Measurements from ENCODE around the gene TRMT112. TPM values are rescaled to one million over a fixed set of nuclear protein-coding genes. Genes with fewer than 3 reads are reported as not detected.

Gene TRMT112
- total and polyA plus RNA-seq, 2 of the 4 experiments (the other 2 are of a cell fraction): 173 to 202 TPM

DNA sequence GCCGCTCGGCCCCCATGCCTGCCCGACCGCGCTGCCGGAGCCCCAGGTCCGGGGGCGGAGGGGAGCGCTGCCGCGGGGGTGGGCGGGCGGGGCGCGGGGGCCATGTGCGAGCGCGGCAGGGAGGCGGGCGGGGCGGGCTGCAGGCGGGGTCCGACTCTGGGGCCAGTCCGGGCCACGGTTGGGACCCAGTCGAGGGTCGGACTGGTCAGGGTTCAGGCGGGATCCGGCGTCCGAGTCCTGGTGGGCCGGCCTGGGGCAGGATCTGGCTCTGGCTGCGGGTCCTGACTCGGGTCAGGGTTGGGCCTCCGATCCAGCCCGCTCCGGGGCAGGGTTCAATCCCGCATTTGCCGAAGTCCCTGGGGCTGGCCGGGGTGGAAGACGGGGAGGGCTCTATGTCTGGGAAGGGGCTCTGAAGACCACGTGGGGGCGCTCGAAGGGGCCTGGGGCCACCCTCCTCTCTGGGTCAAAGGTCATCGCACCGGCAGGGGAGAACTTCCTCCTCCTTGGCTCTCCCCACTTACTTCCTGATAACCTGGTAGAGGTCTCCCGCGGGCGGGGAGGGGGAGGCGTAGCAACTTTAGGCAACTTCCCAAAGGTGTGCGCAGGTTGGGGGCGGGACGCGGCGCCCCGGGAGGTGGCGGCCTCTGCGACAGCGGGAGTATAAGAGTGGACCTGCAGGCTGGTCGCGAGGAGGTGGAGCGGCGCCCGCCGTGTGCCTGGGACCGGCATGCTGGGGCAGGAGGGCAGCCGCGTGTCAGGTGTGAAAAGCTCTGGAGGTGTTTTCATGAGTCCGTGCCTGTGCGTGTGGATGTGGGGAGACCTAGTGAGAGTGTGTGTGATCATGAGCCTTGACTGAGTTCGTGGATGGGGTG is 11.4 kb downstream of the TRMT112 start:
- dilution Hi-C loops (cut with HindIII; ENCODE audit: low sequenced_read_pairs, unreplicated experiment): no loop called here

More for the DNA sequence above, 11.4 kb downstream of the TRMT112 start:
- intact Hi-C loops (cut with micrococcal nuclease) (loop anchor here (1.0 to 10.0 kb wide), 3 partner anchors 36 to 301 kb away; no protein-coding TSS in a partner anchor), in situ Hi-C loops (cut with MboI; ENCODE audit: low sequenced_read_pairs) (no loop called here)
- Histone ChIP-seq H3K18ac (ENCODE audit: low read depth, low read length) (no peak overlapping the region), H4K20me1 (ENCODE audit: insufficient read depth, low read length) (peaks cover 7% of the 10 kb centered on the region), H4K5ac (ENCODE audit: low read depth, low read length) (peak overlapping the region; percentile 1; the same call in 1 of the 2 replicates), H2BK5ac (ENCODE audit: low read depth, low read length, poor library complexity, severe bottlenecking) (peak overlapping the region; percentile 66), H4K8ac (ENCODE audit: low read depth in 2 of 2, low read length in 2 of 2) (peak overlapping the region; percentile 15 to 47; a peak in 3 of 4 replicates), H3K27ac (ENCODE audit: insufficient read depth, low read length) (peak overlapping the region; percentile 86), H3K4me1 (ENCODE audit: control insufficient read depth, insufficient read depth, low read length) (peaks cover 9% of the 10 kb centered on the region; the same call in 1 of the 2 replicates), H3K4ac (ENCODE audit: low read depth, low read length) (peak overlapping the region; percentile 54), H2AK5ac (ENCODE audit: low read depth, low read length) (peak overlapping the region; percentile 83), H3K27me3 (ENCODE audit: control insufficient read depth, insufficient read depth, low read length) (no peaks in the 10 kb centered on the region), H3K56ac (ENCODE audit: extremely low read depth, insufficient read depth, low read length) (peak overlapping the region; percentile 25), H2AFZ (replicated peaks; ENCODE audit: low read length, poor library complexity) (peak overlapping the region; percentile 89), H3K4me2 (ENCODE audit: low read depth, low read length) (peak overlapping the region; percentile 90), H2BK15ac (ENCODE audit: low read depth, low read length) (no peak overlapping the region), H2AK9ac (replicated peaks; ENCODE audit: low read depth, low read length, poor library complexity) (peak overlapping the region; percentile 83), H3K9me1 (ENCODE audit: insufficient read depth, low read length) (no peaks in the 10 kb centered on the region), H3K23ac (ENCODE audit: low read depth, low read length) (peak overlapping the region; percentile 80), H3K4me3 (ENCODE audit: insufficient read depth, low read depth, low read length) (peak overlapping the region; percentile 58), H3K36me3 (ENCODE audit: control insufficient read depth, insufficient read depth, low read length) (no peaks in the 10 kb centered on the region), H3K9me3 (ENCODE audit: control insufficient read depth, insufficient read depth, low read length) (no peaks in the 10 kb centered on the region), H3K14ac (replicated peaks; ENCODE audit: low read depth, low read length) (peak overlapping the region; percentile 88), H2BK20ac (ENCODE audit: low read depth, low read length) (no peak overlapping the region), H4K91ac (ENCODE audit: insufficient read depth, low read depth, low read length) (peak overlapping the region; percentile 53; the same call in 1 of the 2 replicates), H2BK120ac (ENCODE audit: low read depth, low read length) (peak overlapping the region; percentile 17; the same call in 1 of the 2 replicates), H3K79me1 (ENCODE audit: low read depth in 1 of 2, low read length in 2 of 2) (peaks cover 16 to 26% of the 10 kb centered on the region in 2 experiments), H3K9ac (ENCODE audit: low read depth, low read length) (peak overlapping the region; percentile 80)
- TF ChIP-seq, protein P1, sequence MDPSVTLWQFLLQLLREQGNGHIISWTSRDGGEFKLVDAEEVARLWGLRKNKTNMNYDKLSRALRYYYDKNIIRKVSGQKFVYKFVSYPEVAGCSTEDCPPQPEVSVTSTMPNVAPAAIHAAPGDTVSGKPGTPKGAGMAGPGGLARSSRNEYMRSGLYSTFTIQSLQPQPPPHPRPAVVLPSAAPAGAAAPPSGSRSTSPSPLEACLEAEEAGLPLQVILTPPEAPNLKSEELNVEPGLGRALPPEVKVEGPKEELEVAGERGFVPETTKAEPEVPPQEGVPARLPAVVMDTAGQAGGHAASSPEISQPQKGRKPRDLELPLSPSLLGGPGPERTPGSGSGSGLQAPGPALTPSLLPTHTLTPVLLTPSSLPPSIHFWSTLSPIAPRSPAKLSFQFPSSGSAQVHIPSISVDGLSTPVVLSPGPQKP (IDR thresholded peaks at IDR 0.05; ENCODE audit: borderline replicate concordance, low read depth, low read length): no peak
- TF ChIP-seq, protein P2, sequence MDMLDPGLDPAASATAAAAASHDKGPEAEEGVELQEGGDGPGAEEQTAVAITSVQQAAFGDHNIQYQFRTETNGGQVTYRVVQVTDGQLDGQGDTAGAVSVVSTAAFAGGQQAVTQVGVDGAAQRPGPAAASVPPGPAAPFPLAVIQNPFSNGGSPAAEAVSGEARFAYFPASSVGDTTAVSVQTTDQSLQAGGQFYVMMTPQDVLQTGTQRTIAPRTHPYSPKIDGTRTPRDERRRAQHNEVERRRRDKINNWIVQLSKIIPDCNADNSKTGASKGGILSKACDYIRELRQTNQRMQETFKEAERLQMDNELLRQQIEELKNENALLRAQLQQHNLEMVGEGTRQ (IDR thresholded peaks at IDR 0.05; ENCODE audit: low read depth, low read length): no peak
- peak; percentile 12; the same call in 1 of the 2 replicates for TF ChIP-seq SMC3 (IDR thresholded peaks at IDR 0.05; ENCODE audit: low read depth, low read length)
- TF ChIP-seq, protein P3, sequence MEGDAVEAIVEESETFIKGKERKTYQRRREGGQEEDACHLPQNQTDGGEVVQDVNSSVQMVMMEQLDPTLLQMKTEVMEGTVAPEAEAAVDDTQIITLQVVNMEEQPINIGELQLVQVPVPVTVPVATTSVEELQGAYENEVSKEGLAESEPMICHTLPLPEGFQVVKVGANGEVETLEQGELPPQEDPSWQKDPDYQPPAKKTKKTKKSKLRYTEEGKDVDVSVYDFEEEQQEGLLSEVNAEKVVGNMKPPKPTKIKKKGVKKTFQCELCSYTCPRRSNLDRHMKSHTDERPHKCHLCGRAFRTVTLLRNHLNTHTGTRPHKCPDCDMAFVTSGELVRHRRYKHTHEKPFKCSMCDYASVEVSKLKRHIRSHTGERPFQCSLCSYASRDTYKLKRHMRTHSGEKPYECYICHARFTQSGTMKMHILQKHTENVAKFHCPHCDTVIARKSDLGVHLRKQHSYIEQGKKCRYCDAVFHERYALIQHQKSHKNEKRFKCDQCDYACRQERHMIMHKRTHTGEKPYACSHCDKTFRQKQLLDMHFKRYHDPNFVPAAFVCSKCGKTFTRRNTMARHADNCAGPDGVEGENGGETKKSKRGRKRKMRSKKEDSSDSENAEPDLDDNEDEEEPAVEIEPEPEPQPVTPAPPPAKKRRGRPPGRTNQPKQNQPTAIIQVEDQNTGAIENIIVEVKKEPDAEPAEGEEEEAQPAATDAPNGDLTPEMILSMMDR (conservative IDR thresholded peaks at IDR 0.05; ENCODE audit: low read depth, low read length): peak; percentile 37; the same call in 1 of the 2 replicates
- POLR2A ChIA-PET (ENCODE audit: unreplicated experiment): interaction anchor here (1.6 kb wide), 1 partner anchor 12 kb away, joined by 4 read pairs; the partner anchor contains the start of genes PRDX5 and TRMT112
- WGBS, 2 experiments (ENCODE audit: extremely low coverage in 2 of 2, insufficient read length in 1 of 2): 3% methylated on average over 37 of the region's 71 CpGs; no CpG with 5 or more reads in 1 of the 2 experiments
- peak; percentile 27 for DNase-seq
- peak; percentile 28 for ATAC-seq (ENCODE audit: low read depth)
- CTCF ChIA-PET: interaction anchor here (0.6 to 1.7 kb wide), 3 partner anchors 16 to 101 kb away, joined by 3 to 4 read pairs (median 4); partner anchors contain the start of gene BAD
- BruUV-seq (replicated peaks): no TSS peak

All from IMR-90 (cell line).